ENCODE data around the gene OSBPL6. TPM values are rescaled to one million over a fixed set of nuclear protein-coding genes. Genes with fewer than 3 reads are reported as not detected.

OSBPL6 gene
- polyA plus RNA-seq, 1 donor from 2014 or later, result 12.8 TPM

GRCh38 chr2:178194600-178195389, 483 bp downstream of the OSBPL6 start:
- H2AFZ ChIP-seq (ENCODE audit: low read depth, low read length), result peak overlapping the region; percentile 65
- H3K4me2 ChIP-seq (ENCODE audit: low read length), result peak overlapping the region; percentile 96
- H3K79me2 ChIP-seq (replicated peaks; ENCODE audit: insufficient read depth, low read length), result no peaks in the 10 kb centered on the region
- H3K9ac ChIP-seq (ENCODE audit: low read length), result peak overlapping the region; percentile 83
- H3K27me3 ChIP-seq (ENCODE audit: insufficient read depth, low read depth, low read length), result peaks cover 26% of the 10 kb centered on the region
- H3K4me3 ChIP-seq (ENCODE audit: low read length), result peak overlapping the region; percentile 98
- peak overlapping the region; percentile 57 for H3K27ac ChIP-seq (ENCODE audit: low read length)
- H3K9me3 ChIP-seq (ENCODE audit: low read length), result no peaks in the 10 kb centered on the region
- TF ChIP-seq, protein P1, sequence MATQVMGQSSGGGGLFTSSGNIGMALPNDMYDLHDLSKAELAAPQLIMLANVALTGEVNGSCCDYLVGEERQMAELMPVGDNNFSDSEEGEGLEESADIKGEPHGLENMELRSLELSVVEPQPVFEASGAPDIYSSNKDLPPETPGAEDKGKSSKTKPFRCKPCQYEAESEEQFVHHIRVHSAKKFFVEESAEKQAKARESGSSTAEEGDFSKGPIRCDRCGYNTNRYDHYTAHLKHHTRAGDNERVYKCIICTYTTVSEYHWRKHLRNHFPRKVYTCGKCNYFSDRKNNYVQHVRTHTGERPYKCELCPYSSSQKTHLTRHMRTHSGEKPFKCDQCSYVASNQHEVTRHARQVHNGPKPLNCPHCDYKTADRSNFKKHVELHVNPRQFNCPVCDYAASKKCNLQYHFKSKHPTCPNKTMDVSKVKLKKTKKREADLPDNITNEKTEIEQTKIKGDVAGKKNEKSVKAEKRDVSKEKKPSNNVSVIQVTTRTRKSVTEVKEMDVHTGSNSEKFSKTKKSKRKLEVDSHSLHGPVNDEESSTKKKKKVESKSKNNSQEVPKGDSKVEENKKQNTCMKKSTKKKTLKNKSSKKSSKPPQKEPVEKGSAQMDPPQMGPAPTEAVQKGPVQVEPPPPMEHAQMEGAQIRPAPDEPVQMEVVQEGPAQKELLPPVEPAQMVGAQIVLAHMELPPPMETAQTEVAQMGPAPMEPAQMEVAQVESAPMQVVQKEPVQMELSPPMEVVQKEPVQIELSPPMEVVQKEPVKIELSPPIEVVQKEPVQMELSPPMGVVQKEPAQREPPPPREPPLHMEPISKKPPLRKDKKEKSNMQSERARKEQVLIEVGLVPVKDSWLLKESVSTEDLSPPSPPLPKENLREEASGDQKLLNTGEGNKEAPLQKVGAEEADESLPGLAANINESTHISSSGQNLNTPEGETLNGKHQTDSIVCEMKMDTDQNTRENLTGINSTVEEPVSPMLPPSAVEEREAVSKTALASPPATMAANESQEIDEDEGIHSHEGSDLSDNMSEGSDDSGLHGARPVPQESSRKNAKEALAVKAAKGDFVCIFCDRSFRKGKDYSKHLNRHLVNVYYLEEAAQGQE (IDR thresholded peaks at IDR 0.05; ENCODE audit: borderline replicate concordance), result peak; percentile 19
- TF ChIP-seq RAD21 (conservative IDR thresholded peaks at IDR 0.05) (peak; percentile 39), MXI1 (conservative IDR thresholded peaks at IDR 0.05; ENCODE audit: poor library complexity, severe bottlenecking) (peak; percentile 53), EZH2 (IDR thresholded peaks at IDR 0.05; ENCODE audit: borderline replicate concordance, insufficient read depth, low read length, poor library complexity, severe bottlenecking) (no peak), TAF1 (IDR thresholded peaks at IDR 0.05; ENCODE audit: low read depth) (peak; percentile 22), POLR2AphosphoS5 (IDR thresholded peaks at IDR 0.05) (peak; percentile 28), CTCF (IDR thresholded peaks at IDR 0.05; ENCODE audit: poor library complexity, severe bottlenecking) (peak; percentile 25), SMC3 (conservative IDR thresholded peaks at IDR 0.05; ENCODE audit: poor library complexity) (peak; percentile 38), EP300 (conservative IDR thresholded peaks at IDR 0.05; ENCODE audit: poor library complexity, severe bottlenecking) (no peak)
- no peaks in the 10 kb centered on the region for H3F3A ChIP-seq (ENCODE audit: insufficient read depth, low read length, poor library complexity, severe bottlenecking)
- no peaks in the 10 kb centered on the region for H4K20me1 ChIP-seq (ENCODE audit: insufficient read depth)
- H3K36me3 ChIP-seq (ENCODE audit: insufficient read depth, low read length), result no peaks in the 10 kb centered on the region
- no peaks in the 10 kb centered on the region for H3K9me2 ChIP-seq (ENCODE audit: insufficient read depth, low read length)

DNA sequence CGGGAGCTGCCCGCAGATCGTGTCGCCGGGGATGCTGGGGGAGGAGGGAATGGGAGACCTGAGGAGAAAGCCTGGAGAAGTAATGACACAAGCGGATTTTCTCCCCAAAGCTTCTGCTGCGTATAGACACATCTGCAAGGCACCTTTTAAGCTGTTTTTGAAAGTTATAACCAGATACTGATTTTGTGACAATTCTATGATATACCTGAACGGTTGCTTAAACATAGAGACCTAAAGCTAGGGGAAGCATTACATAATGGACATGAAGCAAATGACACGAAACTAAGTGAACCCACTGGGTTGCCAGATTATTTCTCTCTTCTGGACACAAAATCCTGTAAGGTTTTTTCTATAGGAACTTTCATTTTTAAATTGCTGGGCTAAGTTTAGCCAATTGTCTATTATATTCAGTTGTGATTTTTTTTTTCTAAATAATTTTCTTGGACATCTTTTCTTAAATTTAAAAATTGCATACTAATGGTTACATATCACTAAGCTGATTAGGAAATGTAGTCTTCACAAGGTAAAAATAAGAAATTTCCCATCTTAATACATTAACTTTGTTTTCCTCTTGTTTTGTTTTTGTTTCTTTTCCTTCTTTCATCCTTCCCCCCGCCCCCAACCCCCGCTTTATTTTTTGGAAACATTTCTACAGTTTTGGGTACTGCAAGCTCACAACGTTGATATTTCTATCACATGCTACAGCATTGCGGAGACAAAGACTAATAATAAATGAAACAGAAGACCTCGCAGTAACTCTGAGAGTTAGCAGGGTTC, 1.3 kb downstream of the OSBPL6 start:
- no peaks in the 10 kb centered on the region for H3K79me2 ChIP-seq (replicated peaks; ENCODE audit: insufficient read depth, low read length)
- H3K27ac ChIP-seq (ENCODE audit: low read length), result peak overlapping the region; percentile 57
- H3K9ac ChIP-seq (ENCODE audit: low read length), result peak overlapping the region; percentile 83
- H3K9me2 ChIP-seq (ENCODE audit: insufficient read depth, low read length), result no peaks in the 10 kb centered on the region
- H3K4me3 ChIP-seq (ENCODE audit: low read length), result peak overlapping the region; percentile 98
- H3F3A ChIP-seq (ENCODE audit: insufficient read depth, low read length, poor library complexity, severe bottlenecking), result no peaks in the 10 kb centered on the region
- peak overlapping the region; percentile 96 for H3K4me2 ChIP-seq (ENCODE audit: low read length)
- no peak for TF ChIP-seq EP300 (conservative IDR thresholded peaks at IDR 0.05; ENCODE audit: poor library complexity, severe bottlenecking)
- no peak for TF ChIP-seq EZH2 (IDR thresholded peaks at IDR 0.05; ENCODE audit: borderline replicate concordance, insufficient read depth, low read length, poor library complexity, severe bottlenecking)
- no peak for TF ChIP-seq POLR2AphosphoS5 (IDR thresholded peaks at IDR 0.05)
- TF ChIP-seq SMC3 (conservative IDR thresholded peaks at IDR 0.05; ENCODE audit: poor library complexity), result no peak
- TF ChIP-seq, protein P1 (IDR thresholded peaks at IDR 0.05; ENCODE audit: borderline replicate concordance), result no peak
- peak overlapping the region; percentile 65 for H2AFZ ChIP-seq (ENCODE audit: low read depth, low read length)
- H3K9me3 ChIP-seq (ENCODE audit: low read length), result no peaks in the 10 kb centered on the region
- peaks cover 26% of the 10 kb centered on the region for H3K27me3 ChIP-seq (ENCODE audit: insufficient read depth, low read depth, low read length)
- H4K20me1 ChIP-seq (ENCODE audit: insufficient read depth), result no peaks in the 10 kb centered on the region
- no peaks in the 10 kb centered on the region for H3K36me3 ChIP-seq (ENCODE audit: insufficient read depth, low read length)
